HCT116 (cell line): ENCODE data around the gene ZBTB21. TPM values are rescaled to one million over a fixed set of nuclear protein-coding genes. Genes with fewer than 3 reads are reported as not detected.

Experiments used
- ATAC-seq: fragments of 200-7000 bp; cut with Tn5 transposase; 2 replicates; pipeline ENCODE4 v1.9.1; 2020; ENCODE audit warnings: mild to moderate bottlenecking, moderate library complexity
- BruUV-seq: library from RNA; stranded (reverse); fragments of 400-500 nt; replicated peaks from 2 replicates; lab custom pipeline; 2021; lab: Mats Ljungman, UMichigan
- CTCF ChIA-PET: fragments of 300-600 bp; sonication (Branson Sonifier 250); formaldehyde crosslinking; loops from one replicate; lab custom pipeline; 2021; ENCODE audit warnings: antibody characterized with exemption; lab: Charles Lee
- POLR2A ChIA-PET: fragments of 300-600, 350-600 bp; sonication (Branson Sonifier 250); formaldehyde crosslinking; loops from one replicate; lab custom pipeline; 2021; ENCODE audit warnings: antibody characterized with exemption; lab: Charles Lee
- RAD21 ChIA-PET, 2 experiments: fragments of 300-600 bp; sonication (Branson Sonifier 250); formaldehyde crosslinking; loops; one replicate each; lab custom pipeline; 2023; ENCODE audit warnings: low total read pairs in 2 of 2; ENCODE audit not compliant: uncharacterized antibody in 2 of 2, unreplicated experiment in 2 of 2, low non-redundant PET in 1 of 2; lab: Charles Lee
- DNase-seq: peaks from one replicate; pipeline ENCODE4 v3.0.0-alpha.2; 2010; ENCODE audit warnings: low read depth, low spot score
- H2AFZ ChIP-seq: fragments of 200-600 bp; shearing (Covaris generic), sonication (generic); 2 replicates; pipeline ENCODE4 v1.6.1; 2017; ENCODE audit warnings: low read depth, mixed run types, mixed read lengths, antibody characterized with exemption, low read length; ENCODE audit not compliant: poor library complexity, severe bottlenecking
- H3K27ac ChIP-seq: 2 replicates; pipeline ENCODE4 v1.5.1; 2012; ENCODE audit warnings: low read depth, low read length
- H3K27me3 ChIP-seq: fragments of 200-600 bp; sonication (generic); 2 replicates; pipeline ENCODE4 v1.6.1; 2016; ENCODE audit warnings: mixed run types, low read length, mixed read lengths; ENCODE audit not compliant: insufficient read depth
- H3K36me3 ChIP-seq, 2 experiments: fragments of 200-500 bp in 1 of 2; fragments of 200-600 bp in 1 of 2; sonication (Bioruptor generic) in 1 of 2; sonication (generic) in 1 of 2; 2 replicates each; pipeline versions ENCODE4 v1.5.1 to v1.6.1; 2014 to 2016; ENCODE audit warnings: low read length in 2 of 2, inconsistent platforms in 1 of 2, mixed read lengths in 1 of 2, mixed run types in 1 of 2; ENCODE audit not compliant: insufficient read depth in 2 of 2, control insufficient read depth in 1 of 2
- H3K4me1 ChIP-seq, 2 experiments: fragments of 200-600 bp in 1 of 2; sonication (generic) in 1 of 2; 2 replicates each; pipeline versions ENCODE4 v1.5.1 to v1.6.1; 2012 to 2017; ENCODE audit warnings: low read length in 2 of 2, inconsistent platforms in 1 of 2, mild to moderate bottlenecking in 1 of 2, mixed read lengths in 1 of 2, mixed run types in 1 of 2, moderate library complexity in 1 of 2; ENCODE audit not compliant: insufficient read depth in 2 of 2, control insufficient read depth in 1 of 2
- H3K4me2 ChIP-seq: fragments of 200-600 bp; sonication (generic); 2 replicates; pipeline ENCODE4 v1.6.1; 2017; ENCODE audit warnings: mixed run types, low read length, mixed read lengths
- H3K4me3 ChIP-seq, 2 experiments: fragments of 200-600 bp in 1 of 2; sonication (generic) in 1 of 2; replicated peaks in 1 of 2; 2 replicates each; pipeline ENCODE4 v1.5.1; 2011 to 2016; ENCODE audit warnings: low read length in 2 of 2, control low read depth in 1 of 2, low read depth in 1 of 2, mild to moderate bottlenecking in 1 of 2, mixed read lengths in 1 of 2, mixed run types in 1 of 2
- H3K79me2 ChIP-seq: fragments of 200-600 bp; sonication (generic); 2 replicates; pipeline ENCODE4 v1.6.1; 2017; ENCODE audit warnings: mild to moderate bottlenecking, mixed run types, low read length, moderate library complexity, mixed read lengths; ENCODE audit not compliant: insufficient read depth
- H3K9ac ChIP-seq: fragments of 200-600 bp; sonication (generic); 2 replicates; pipeline ENCODE4 v1.6.1; 2016; ENCODE audit warnings: low read length, mixed read lengths
- H3K9me2 ChIP-seq: fragments of 200-600 bp; sonication (generic), shearing (Covaris generic); 2 replicates; pipeline ENCODE4 v1.6.1; 2017; ENCODE audit warnings: mixed run types, mild to moderate bottlenecking, moderate library complexity; ENCODE audit not compliant: insufficient read depth
- H3K9me3 ChIP-seq, 2 experiments: fragments of 200-500 bp in 1 of 2; fragments of 200-600 bp in 1 of 2; sonication (Bioruptor generic) in 1 of 2; sonication (generic) in 1 of 2; 2 replicates each; pipeline ENCODE4 v1.6.1; 2014 to 2017; ENCODE audit warnings: low read length in 2 of 2, mixed read lengths in 2 of 2, inconsistent platforms in 1 of 2, low read depth in 1 of 2, mild to moderate bottlenecking in 1 of 2, mixed run types in 1 of 2, moderate library complexity in 1 of 2; ENCODE audit not compliant: control insufficient read depth in 1 of 2, insufficient read depth in 1 of 2
- H4K20me1 ChIP-seq: fragments of 200-600 bp; sonication (generic), shearing (Covaris generic); 2 replicates; pipeline ENCODE4 v1.6.1; 2017; ENCODE audit warnings: mixed run types, mild to moderate bottlenecking, moderate library complexity; ENCODE audit not compliant: insufficient read depth
- CBX3 ChIP-seq: IDR thresholded peaks from 2 replicates; pipeline ENCODE4 v1.6.1; 2012; ENCODE audit warnings: low read depth
- CEBPB ChIP-seq: IDR thresholded peaks from 2 replicates; pipeline ENCODE4 v1.6.1; 2012; ENCODE audit warnings: low read depth
- ELF1 ChIP-seq: IDR thresholded peaks from 2 replicates; pipeline ENCODE4 v1.6.1; 2012; ENCODE audit warnings: low read depth, borderline replicate concordance
- FOSL1 ChIP-seq: IDR thresholded peaks from 2 replicates; pipeline ENCODE4 v1.6.1; 2012; ENCODE audit warnings: low read depth
- POLR2A ChIP-seq: IDR thresholded peaks from 2 replicates; pipeline ENCODE4 v1.7.0; 2011; ENCODE audit warnings: borderline replicate concordance; ENCODE audit not compliant: insufficient read depth, insufficient read length; ENCODE audit errors: extremely low read depth
- POLR2AphosphoS5 ChIP-seq: IDR thresholded peaks from 2 replicates; pipeline ENCODE4 v1.6.1; 2011; ENCODE audit warnings: mild to moderate bottlenecking, low read depth, low read length, moderate library complexity
- RAD21 ChIP-seq: IDR thresholded peaks from 2 replicates; pipeline ENCODE4 v1.6.1; 2012; ENCODE audit warnings: low read depth, mild to moderate bottlenecking
- SP1 ChIP-seq: IDR thresholded peaks from 2 replicates; pipeline ENCODE4 v1.6.1; 2012; ENCODE audit warnings: low read depth
- SRF ChIP-seq: IDR thresholded peaks from 2 replicates; pipeline ENCODE4 v1.6.1; 2012; ENCODE audit warnings: low read depth
- TCF7L2 ChIP-seq: IDR thresholded peaks from 2 replicates; pipeline ENCODE4 v1.7.0; 2011; ENCODE audit warnings: borderline replicate concordance, inconsistent platforms; ENCODE audit not compliant: insufficient read depth, insufficient read length; ENCODE audit errors: extremely low read depth
- YY1 ChIP-seq: IDR thresholded peaks from 2 replicates; pipeline ENCODE4 v1.6.1; 2011; ENCODE audit warnings: low read length, low read depth, moderate library complexity, mild to moderate bottlenecking; ENCODE audit not compliant: insufficient replicate concordance; ENCODE audit errors: extremely low read depth
- ZFX ChIP-seq: fragments of 450-650 bp; IDR thresholded peaks from 2 replicates; pipeline ENCODE4 v1.6.1; 2017
- ZNF274 ChIP-seq: fragments of 200-500 bp; sonication (Bioruptor generic); IDR thresholded peaks from 2 replicates; pipeline ENCODE4 v1.6.1; 2014; ENCODE audit warnings: mild to moderate bottlenecking, low read depth, low read length, inconsistent platforms
- intact Hi-C: fragments of 100-400 bp; cut with micrococcal nuclease; formaldehyde crosslinking; loops from 2 replicates; pipeline ENCODE4 v1.10.0; 2022
- total RNA-seq: library from RNA; stranded (reverse); gene quantifications from one replicate; pipeline ENCODE4 v1.2.1, GENCODE V29; 2021; ENCODE audit not compliant: unreplicated experiment
- TF ChIP-seq, protein P1 (sequence below): IDR thresholded peaks from 2 replicates; pipeline ENCODE4 v1.6.1; 2012
- TF ChIP-seq, protein P2 (sequence below), 3 experiments: fragments of 200-600 bp in 1 of 3; sonication (generic) in 1 of 3; IDR thresholded peaks in 2 of 3; conservative IDR thresholded peaks in 1 of 3; 2 replicates each; pipeline ENCODE4 v1.5.1; 2012 to 2017; ENCODE audit warnings: low read depth in 2 of 3, low read length in 2 of 3, antibody characterized with exemption in 1 of 3, borderline replicate concordance in 1 of 3, control low read depth in 1 of 3, mild to moderate bottlenecking in 1 of 3, mixed read lengths in 1 of 3, mixed run types in 1 of 3, moderate library complexity in 1 of 3; ENCODE audit not compliant: insufficient read depth in 1 of 3
- TF ChIP-seq, protein P3 (sequence below): IDR thresholded peaks from 2 replicates; pipeline ENCODE4 v1.6.1; 2011; ENCODE audit warnings: mild to moderate bottlenecking, low read length, moderate library complexity; ENCODE audit not compliant: insufficient replicate concordance; ENCODE audit errors: extremely low read depth

Gene ZBTB21
- total RNA-seq, 1 experiment from 2014 or later: 28.7 TPM

DNA sequence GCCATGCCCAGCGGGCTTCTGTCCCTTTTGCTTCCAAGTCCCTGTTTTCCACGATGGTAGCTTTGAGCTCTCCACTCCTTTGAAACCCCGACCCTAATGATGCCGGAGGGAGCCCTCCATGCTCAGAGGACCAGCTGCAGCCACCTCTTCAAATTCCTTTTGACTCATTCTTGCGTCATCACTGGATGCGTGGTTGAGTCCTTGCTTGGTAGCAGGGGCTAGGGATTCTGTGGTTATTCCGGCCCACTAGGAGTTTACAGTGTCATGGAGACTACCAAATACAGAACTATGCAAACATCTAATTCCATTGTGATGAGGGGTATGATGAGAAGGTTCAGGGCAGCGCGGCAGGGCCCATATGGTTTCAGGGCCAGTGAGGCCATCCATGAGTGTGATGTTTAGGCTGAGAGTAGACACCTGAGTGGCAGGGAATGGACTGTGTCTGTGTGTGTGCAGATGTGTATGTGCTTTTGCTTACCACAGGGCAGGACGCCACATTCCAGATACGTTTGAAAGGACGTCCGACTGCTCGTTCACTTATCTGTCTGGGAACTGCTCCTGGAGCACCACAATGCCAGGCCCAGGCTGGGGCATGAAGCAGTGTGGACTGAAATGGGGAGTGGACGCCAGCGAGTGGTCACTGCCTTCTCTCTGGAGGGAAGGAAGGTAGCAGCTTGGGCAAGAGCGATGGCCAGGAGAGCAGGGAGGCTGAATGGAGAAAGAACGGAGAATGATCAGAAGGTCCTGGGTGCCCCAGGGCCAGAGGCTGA lies 30.4 kb upstream of the ZBTB21 start (continued):
- TF ChIP-seq, protein P1, sequence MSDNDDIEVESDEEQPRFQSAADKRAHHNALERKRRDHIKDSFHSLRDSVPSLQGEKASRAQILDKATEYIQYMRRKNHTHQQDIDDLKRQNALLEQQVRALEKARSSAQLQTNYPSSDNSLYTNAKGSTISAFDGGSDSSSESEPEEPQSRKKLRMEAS: no peak
- TF ChIP-seq FOSL1 (peak; percentile 86), POLR2A (no peak), ZFX (no peak)
- TF ChIP-seq, all 23 proteins: peak for 6

DNA sequence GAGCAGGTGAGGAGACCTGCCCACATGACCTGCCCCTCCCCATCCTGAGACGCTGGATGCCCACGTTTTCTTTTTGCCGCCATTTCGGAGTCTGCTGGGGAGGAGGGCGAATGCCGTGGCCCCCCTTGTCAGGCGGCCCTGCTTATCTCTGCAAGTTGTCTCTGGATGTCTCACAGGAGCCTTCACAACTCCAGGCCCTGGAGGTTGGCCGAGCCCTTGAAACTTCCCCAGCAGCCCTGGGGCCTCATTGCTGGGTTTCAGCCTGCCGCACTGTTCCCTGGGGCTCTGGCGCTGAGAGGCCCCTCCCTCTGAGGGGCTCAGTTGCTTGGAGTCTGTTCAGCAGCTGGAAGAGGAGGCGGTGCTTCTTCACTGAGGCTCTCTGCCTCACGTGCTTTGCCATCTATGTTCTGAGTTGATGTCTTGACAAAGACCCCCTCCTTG lies 29.8 kb upstream of the ZBTB21 start:
- Histone ChIP-seq H3K4me3 (0 out of 4 replicates have a peak overlapping the region, but pooled peaks of 1 of the 2 experiments have one; percentile 1), H2AFZ (peak overlapping the region; percentile 55), H3K36me3 (no peaks in the 10 kb centered on the region), H3K27me3 (no peaks in the 10 kb centered on the region), H3K79me2 (no peaks in the 10 kb centered on the region), H4K20me1 (no peaks in the 10 kb centered on the region), H3K9ac (no peak overlapping the region), H3K4me1 (peaks cover 11 to 20% of the 10 kb centered on the region in 2 experiments), H3K27ac (no peak overlapping the region), H3K9me2 (no peaks in the 10 kb centered on the region), H3K4me2 (peak overlapping the region; percentile 56), H3K9me3 (no peaks in the 10 kb centered on the region)
- ATAC-seq (peak; percentile 43), DNase-seq (no peak)
- POLR2A ChIA-PET: no interaction called here
- RAD21 ChIA-PET: interaction anchor here in 1 of 2 experiments (0.6 kb wide), 1 partner anchor 261 kb away, joined by 5 read pairs; no protein-coding TSS in a partner anchor
- no TSS peak for BruUV-seq
- intact Hi-C loops: no loop called here
- CTCF ChIA-PET: no interaction called here
- TF ChIP-seq CEBPB: no peak
- no peak for TF ChIP-seq ZNF274
- no peak for TF ChIP-seq YY1
- no peak for TF ChIP-seq SP1
- no peak for TF ChIP-seq SRF
- no peak for TF ChIP-seq POLR2AphosphoS5
- TF ChIP-seq CBX3: no peak
- no peak for TF ChIP-seq ZFX
- no peak for TF ChIP-seq RAD21
- no peak for TF ChIP-seq ELF1
- TF ChIP-seq, protein P2, sequence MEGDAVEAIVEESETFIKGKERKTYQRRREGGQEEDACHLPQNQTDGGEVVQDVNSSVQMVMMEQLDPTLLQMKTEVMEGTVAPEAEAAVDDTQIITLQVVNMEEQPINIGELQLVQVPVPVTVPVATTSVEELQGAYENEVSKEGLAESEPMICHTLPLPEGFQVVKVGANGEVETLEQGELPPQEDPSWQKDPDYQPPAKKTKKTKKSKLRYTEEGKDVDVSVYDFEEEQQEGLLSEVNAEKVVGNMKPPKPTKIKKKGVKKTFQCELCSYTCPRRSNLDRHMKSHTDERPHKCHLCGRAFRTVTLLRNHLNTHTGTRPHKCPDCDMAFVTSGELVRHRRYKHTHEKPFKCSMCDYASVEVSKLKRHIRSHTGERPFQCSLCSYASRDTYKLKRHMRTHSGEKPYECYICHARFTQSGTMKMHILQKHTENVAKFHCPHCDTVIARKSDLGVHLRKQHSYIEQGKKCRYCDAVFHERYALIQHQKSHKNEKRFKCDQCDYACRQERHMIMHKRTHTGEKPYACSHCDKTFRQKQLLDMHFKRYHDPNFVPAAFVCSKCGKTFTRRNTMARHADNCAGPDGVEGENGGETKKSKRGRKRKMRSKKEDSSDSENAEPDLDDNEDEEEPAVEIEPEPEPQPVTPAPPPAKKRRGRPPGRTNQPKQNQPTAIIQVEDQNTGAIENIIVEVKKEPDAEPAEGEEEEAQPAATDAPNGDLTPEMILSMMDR (IDR thresholded peaks at IDR 0.05 in 2 of 3, conservative IDR thresholded peaks at IDR 0.05 in 1 of 3; ENCODE audit: borderline replicate concordance in 1 of 3, insufficient read depth in 1 of 3, low read depth in 2 of 3, low read length in 2 of 3): no peak
- no peak for TF ChIP-seq TCF7L2
- TF ChIP-seq, protein P3, sequence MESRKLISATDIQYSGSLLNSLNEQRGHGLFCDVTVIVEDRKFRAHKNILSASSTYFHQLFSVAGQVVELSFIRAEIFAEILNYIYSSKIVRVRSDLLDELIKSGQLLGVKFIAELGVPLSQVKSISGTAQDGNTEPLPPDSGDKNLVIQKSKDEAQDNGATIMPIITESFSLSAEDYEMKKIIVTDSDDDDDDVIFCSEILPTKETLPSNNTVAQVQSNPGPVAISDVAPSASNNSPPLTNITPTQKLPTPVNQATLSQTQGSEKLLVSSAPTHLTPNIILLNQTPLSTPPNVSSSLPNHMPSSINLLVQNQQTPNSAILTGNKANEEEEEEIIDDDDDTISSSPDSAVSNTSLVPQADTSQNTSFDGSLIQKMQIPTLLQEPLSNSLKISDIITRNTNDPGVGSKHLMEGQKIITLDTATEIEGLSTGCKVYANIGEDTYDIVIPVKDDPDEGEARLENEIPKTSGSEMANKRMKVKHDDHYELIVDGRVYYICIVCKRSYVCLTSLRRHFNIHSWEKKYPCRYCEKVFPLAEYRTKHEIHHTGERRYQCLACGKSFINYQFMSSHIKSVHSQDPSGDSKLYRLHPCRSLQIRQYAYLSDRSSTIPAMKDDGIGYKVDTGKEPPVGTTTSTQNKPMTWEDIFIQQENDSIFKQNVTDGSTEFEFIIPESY: no peak
- TF ChIP-seq, protein P1: no peak
